Endothelial cell of umbilical vein (primary cell): ENCODE data around the gene DLGAP4. TPM values are rescaled to one million over a fixed set of nuclear protein-coding genes. Genes with fewer than 3 reads are reported as not detected.

Experiments used
- BruUV-seq: library from RNA; stranded (reverse); fragments of 400-500 nt; replicated peaks from 2 replicates; lab custom pipeline; 2021; lab: Mats Ljungman, UMichigan
- CTCF ChIA-PET: fragments of 300-600, 350-600 bp; sonication (Branson Sonifier 250); formaldehyde crosslinking; loops from one replicate; lab custom pipeline; 2021; ENCODE audit warnings: antibody characterized with exemption, inconsistent platforms; lab: Charles Lee
- POLR2A ChIA-PET: fragments of 300-600, 350-600 bp; sonication (Branson Sonifier 250); formaldehyde crosslinking; loops from one replicate; lab custom pipeline; 2021; ENCODE audit warnings: antibody characterized with exemption, inconsistent platforms; lab: Charles Lee
- DNase-seq: peaks from one replicate; pipeline ENCODE4 v3.0.0-alpha.2; 2011; ENCODE audit warnings: low read depth, low spot score
- FAIRE-seq: peaks from 2 replicates; lab custom pipeline; 2011; peaks lifted over from hg19 to GRCh38; lab: Jason Lieb, UNC
- H2AFZ ChIP-seq: 2 replicates; pipeline ENCODE4 v1.6.0; 2012; ENCODE audit warnings: low read depth, low read length, control low read depth, inconsistent platforms
- H3K27ac ChIP-seq: 2 replicates; pipeline ENCODE4 v1.5.1; 2011; ENCODE audit warnings: low read depth, mild to moderate bottlenecking, control low read depth, low read length, moderate library complexity; ENCODE audit not compliant: insufficient read depth
- H3K27me3 ChIP-seq, 2 experiments: 2 replicates each; pipeline versions ENCODE4 v1.6.0 to v1.6.1; 2011; ENCODE audit warnings: low read length in 2 of 2, mixed read lengths in 1 of 2; ENCODE audit not compliant: control insufficient read depth in 2 of 2, insufficient read depth in 2 of 2
- H3K36me3 ChIP-seq, 2 experiments: 2 replicates in 1 of 2; 3 replicates in 1 of 2; pipeline ENCODE4 v1.5.1; 2011; ENCODE audit warnings: low read length in 2 of 2, mild to moderate bottlenecking in 1 of 2, moderate library complexity in 1 of 2; ENCODE audit not compliant: control insufficient read depth in 2 of 2, insufficient read depth in 2 of 2; ENCODE audit errors: extremely low read depth in 1 of 2
- H3K4me1 ChIP-seq: 3 replicates; pipeline ENCODE4 v1.5.1; 2011; ENCODE audit warnings: mild to moderate bottlenecking, low read length; ENCODE audit not compliant: control insufficient read depth, insufficient read depth; ENCODE audit errors: extremely low read depth
- H3K4me2 ChIP-seq: 2 replicates; pipeline ENCODE4 v1.6.1; 2011; ENCODE audit warnings: low read length, control low read depth, mixed read lengths; ENCODE audit not compliant: insufficient read depth
- H3K4me3 ChIP-seq, 3 experiments: fragments of 200-600 bp in 1 of 3; sonication (generic), shearing (Covaris generic) in 1 of 3; replicated peaks in 1 of 3; 2 replicates each; pipeline ENCODE4 v1.5.1; 2011 to 2016; ENCODE audit warnings: control low read depth in 3 of 3, low read length in 3 of 3, mild to moderate bottlenecking in 2 of 3, inconsistent platforms in 1 of 3, low read depth in 1 of 3, moderate library complexity in 1 of 3; ENCODE audit not compliant: insufficient read depth in 1 of 3
- H3K79me2 ChIP-seq: 2 replicates; pipeline ENCODE4 v1.6.0; 2012; ENCODE audit warnings: low read length, inconsistent platforms; ENCODE audit not compliant: control insufficient read depth, insufficient read depth
- H3K9ac ChIP-seq: replicated peaks from 2 replicates; pipeline ENCODE3; 2011; ENCODE audit warnings: low read length, control low read depth; ENCODE audit not compliant: insufficient read depth; ENCODE audit errors: extremely low read depth
- H3K9me1 ChIP-seq: replicated peaks from 3 replicates; pipeline ENCODE4 v1.6.0; 2011; ENCODE audit warnings: mild to moderate bottlenecking, low read length; ENCODE audit not compliant: control insufficient read depth, insufficient read depth; ENCODE audit errors: extremely low read depth
- H3K9me3 ChIP-seq: replicated peaks from 2 replicates; pipeline ENCODE4 v1.5.1; 2012; ENCODE audit warnings: low read length, inconsistent platforms; ENCODE audit not compliant: control insufficient read depth, insufficient read depth
- H4K20me1 ChIP-seq: replicated peaks from 2 replicates; pipeline ENCODE3; 2011; ENCODE audit warnings: mild to moderate bottlenecking, low read length; ENCODE audit not compliant: control insufficient read depth, insufficient read depth; ENCODE audit errors: extremely low read depth
- CTCF ChIP-seq, 2 donors: IDR thresholded peaks; 1 replicate in 1 of 2; 2 replicates in 1 of 2; pipeline ENCODE4 v1.5.1; 2011; ENCODE audit warnings: low read length in 2 of 2, mild to moderate bottlenecking in 2 of 2, moderate library complexity in 2 of 2, control low read depth in 1 of 2, inconsistent platforms in 1 of 2, low read depth in 1 of 2; ENCODE audit not compliant: insufficient read depth in 1 of 2; ENCODE audit errors: extremely low read depth in 1 of 2
- EZH2 ChIP-seq: IDR thresholded peaks from 2 replicates; pipeline ENCODE4 v1.6.1; 2012; ENCODE audit warnings: borderline replicate concordance, low read depth, mild to moderate bottlenecking, moderate library complexity, low read length, inconsistent platforms; ENCODE audit not compliant: severe bottlenecking
- FOS ChIP-seq: IDR thresholded peaks from 2 replicates; pipeline ENCODE4 v1.6.1; 2011; ENCODE audit warnings: mild to moderate bottlenecking, low read length, moderate library complexity, borderline replicate concordance; ENCODE audit not compliant: insufficient read depth
- GATA2 ChIP-seq: IDR thresholded peaks from 2 replicates; pipeline ENCODE4 v1.7.0; 2011; ENCODE audit warnings: low read depth, mild to moderate bottlenecking, moderate library complexity, mixed read lengths, low read length; ENCODE audit not compliant: insufficient read length, insufficient read depth
- JUN ChIP-seq: IDR thresholded peaks from 2 replicates; pipeline ENCODE4 v1.6.1; 2011; ENCODE audit warnings: borderline replicate concordance, low read depth; ENCODE audit not compliant: insufficient read length, insufficient read depth
- MAX ChIP-seq: IDR thresholded peaks from 2 replicates; pipeline ENCODE4 v1.6.1; 2011; ENCODE audit not compliant: insufficient read depth, insufficient read length
- MYC ChIP-seq: IDR thresholded peaks from one replicate; pipeline ENCODE4 v1.6.1; 2011; ENCODE audit warnings: mild to moderate bottlenecking, low read depth, low read length
- POLR2A ChIP-seq: IDR thresholded peaks from 2 replicates; pipeline ENCODE4 v1.6.1; 2012; ENCODE audit warnings: low read depth, mild to moderate bottlenecking, control low read depth, low read length
- POLR2AphosphoS5 ChIP-seq: IDR thresholded peaks from 2 replicates; pipeline ENCODE4 v1.6.1; 2012; ENCODE audit warnings: low read depth, mild to moderate bottlenecking, control low read depth, low read length, moderate library complexity; ENCODE audit not compliant: insufficient read depth
- dilution Hi-C: fragments of 300-500 bp; cut with MboI; formaldehyde crosslinking; loops from one replicate; pipeline ENCODE4 v1.15.0; 2019; ENCODE audit warnings: low sequenced_read_pairs; ENCODE audit not compliant: extremely low pct_ligation_motif_present
- intact Hi-C: fragments of 100-400 bp; cut with micrococcal nuclease; formaldehyde crosslinking; loops from one replicate; pipeline ENCODE4 v1.10.0; 2022
- polyA plus RNA-seq, 4 experiments: library from polyadenylated mRNA; depleted of rRNA in 3 of 4; stranded (reverse) in 3 of 4; unstranded in 1 of 4; fragments of >200 nt; gene quantifications; 2 replicates each; pipeline versions ENCODE4 v1.2.1 to v1.2.3, GENCODE V29; 2011 to 2012; ENCODE audit warnings: missing spikeins in 1 of 4
- total RNA-seq: library from RNA; stranded (reverse); gene quantifications from 2 replicates; pipeline ENCODE4 v1.2.3, GENCODE V29; 2021

The DLGAP4 gene
- total and polyA plus RNA-seq, 2 donors (not counting 3 experiments of a cell fraction or from before 2014, with no cell fraction given): 57.5 to 125 TPM

GRCh38 chr20:36472637-36473090 is 166.5 kb downstream of the DLGAP4 start:
- Histone ChIP-seq H3K4me1 (peaks cover 37% of the 10 kb centered on the region), H3K4me2 (no peak overlapping the region)
- CTCF ChIA-PET: interaction anchor here (0.7 kb wide), 1 partner anchor 1465 kb away, joined by 3 read pairs; no protein-coding TSS in a partner anchor

More at GRCh38 chr20:36472637-36473090, 166.5 kb downstream of the DLGAP4 start:
- Histone ChIP-seq H2AFZ (no peak overlapping the region), H3K27ac (no peak overlapping the region), H3K27me3 (no peaks in the 10 kb centered on the region), H3K36me3 (peaks cover 0 to 2% of the 10 kb centered on the region in 2 experiments), H3K9ac (no peak overlapping the region), H3K9me3 (no peaks in the 10 kb centered on the region), H3K9me1 (no peaks in the 10 kb centered on the region), H4K20me1 (peaks cover 6% of the 10 kb centered on the region), H3K79me2 (peaks cover 88% of the 10 kb centered on the region), H3K4me3 (no peak overlapping the region)
- BruUV-seq: no TSS peak
- POLR2A ChIA-PET: interaction anchor here (0.6 to 1.4 kb wide), 2 partner anchors 364 to 518 kb away, joined by 3 read pairs; partner anchors contain the start of gene SCAND1
- DNase-seq: no peak
- intact Hi-C loops (no loop called here), dilution Hi-C loops (no loop called here)
- no peak for TF ChIP-seq FOS
- no peak for TF ChIP-seq POLR2AphosphoS5
- TF ChIP-seq EZH2: no peak
- TF ChIP-seq MAX: no peak
- no peak for TF ChIP-seq CTCF (IDR thresholded peaks at IDR 0.05; ENCODE audit: extremely low read depth in 1 of 2, insufficient read depth in 1 of 2, low read depth in 1 of 2, low read length in 2 of 2)
- TF ChIP-seq JUN: no peak
- no peak for TF ChIP-seq MYC
- TF ChIP-seq POLR2A: no peak
- no peak for TF ChIP-seq GATA2
- no peak for FAIRE-seq
